Right kidney (tissue), 1 donor: ENCODE measurements around the gene SF3B5.
"Not testable (repeated sequence)": the region's sequence is repeated elsewhere in the genome, so short reads cannot be mapped to it uniquely, and the experiment has no call there.

ENCODE experiments used
- DNase-seq: peaks from one replicate; pipeline ENCODE4 v3.0.0-alpha.2; 2016

The SF3B5 gene

DNA sequence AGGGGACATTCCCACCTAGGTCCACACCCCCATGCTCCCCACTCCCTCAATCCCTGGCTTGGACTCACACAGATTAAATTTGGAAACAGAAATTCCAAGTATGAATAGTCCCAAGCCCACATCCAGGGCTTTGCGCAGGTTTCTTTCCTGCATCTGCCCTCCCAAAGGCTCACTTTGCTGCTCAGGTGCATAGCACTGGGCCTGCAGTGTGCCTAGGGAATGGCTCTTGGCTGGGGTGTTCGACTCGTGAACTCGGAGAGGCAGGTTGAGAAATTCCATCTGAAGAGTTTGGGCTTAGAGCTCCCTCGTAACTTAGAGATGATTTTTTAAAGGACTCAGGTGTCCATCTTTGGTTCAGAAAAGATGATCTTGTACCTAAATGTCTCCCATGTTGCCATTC is 14.8 kb upstream of the SF3B5 start:
- no peak for DNase-seq

DNA sequence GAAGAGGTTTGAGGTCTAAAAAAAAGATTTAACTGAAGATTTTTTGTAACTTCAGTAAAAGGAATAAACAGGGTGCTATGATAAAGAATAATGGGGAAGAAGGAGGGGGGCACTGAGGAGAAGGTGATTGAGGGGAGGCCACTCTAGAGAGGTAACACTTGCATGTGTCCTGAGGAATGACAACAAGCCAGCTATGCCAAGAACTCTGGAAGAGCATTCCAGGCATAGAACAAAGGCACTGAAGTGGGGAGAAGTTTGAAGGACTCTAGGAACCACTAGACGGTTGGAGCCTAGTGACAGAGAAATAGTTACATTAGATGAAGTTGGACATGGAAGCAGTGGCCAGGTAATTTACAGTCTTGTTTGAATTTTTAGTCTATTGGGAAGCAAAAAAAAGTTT is 10.8 kb upstream of the SF3B5 start:
- DNase-seq = no peak

DNA sequence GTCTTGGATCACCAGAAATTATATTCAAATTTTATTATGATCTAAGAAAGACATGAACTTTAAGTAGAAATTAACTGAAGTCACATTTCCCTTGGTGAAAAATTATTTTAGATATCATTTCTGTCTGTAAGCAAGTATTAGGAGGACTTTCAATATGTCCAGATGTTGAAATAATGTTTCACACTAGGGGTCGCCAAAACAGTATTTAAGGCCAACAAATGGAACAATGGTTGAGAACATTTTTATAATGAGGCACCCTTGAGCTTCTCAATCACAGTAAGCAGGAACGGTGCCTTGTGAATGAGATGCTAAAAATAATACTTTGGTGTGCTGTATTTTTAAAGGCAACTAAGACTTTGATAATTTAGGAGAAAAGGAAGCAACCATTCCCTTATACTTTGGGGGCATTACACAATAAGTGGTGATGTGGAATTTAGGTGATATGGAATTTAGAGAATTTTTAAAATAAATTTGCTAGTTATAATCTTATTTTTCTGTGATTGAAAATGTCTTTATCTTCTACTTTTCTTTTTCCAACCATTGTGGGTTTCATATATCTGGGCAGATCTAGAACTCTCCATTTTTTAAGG is 9.6 kb upstream of the SF3B5 start:
- DNase-seq = peak; percentile 19

DNA sequence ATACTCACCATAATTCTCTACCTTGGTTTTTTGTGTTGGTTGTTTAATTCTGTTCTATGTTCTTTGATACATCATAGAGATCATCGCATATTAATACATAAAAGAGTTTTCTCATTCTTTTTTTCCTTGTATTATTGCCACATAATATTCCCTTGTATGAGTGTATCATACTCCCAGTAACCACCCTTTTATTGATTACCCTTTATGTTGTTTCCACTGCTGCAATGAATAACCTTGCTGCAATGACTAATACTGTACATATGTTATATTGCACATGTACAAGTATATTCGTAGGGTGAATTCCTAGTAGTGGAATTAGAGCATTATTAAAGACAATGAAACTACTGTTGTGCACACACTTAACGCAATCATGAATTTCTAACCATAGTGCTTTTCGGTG is 9.1 kb upstream of the SF3B5 start:
- DNase-seq = no peak

DNA sequence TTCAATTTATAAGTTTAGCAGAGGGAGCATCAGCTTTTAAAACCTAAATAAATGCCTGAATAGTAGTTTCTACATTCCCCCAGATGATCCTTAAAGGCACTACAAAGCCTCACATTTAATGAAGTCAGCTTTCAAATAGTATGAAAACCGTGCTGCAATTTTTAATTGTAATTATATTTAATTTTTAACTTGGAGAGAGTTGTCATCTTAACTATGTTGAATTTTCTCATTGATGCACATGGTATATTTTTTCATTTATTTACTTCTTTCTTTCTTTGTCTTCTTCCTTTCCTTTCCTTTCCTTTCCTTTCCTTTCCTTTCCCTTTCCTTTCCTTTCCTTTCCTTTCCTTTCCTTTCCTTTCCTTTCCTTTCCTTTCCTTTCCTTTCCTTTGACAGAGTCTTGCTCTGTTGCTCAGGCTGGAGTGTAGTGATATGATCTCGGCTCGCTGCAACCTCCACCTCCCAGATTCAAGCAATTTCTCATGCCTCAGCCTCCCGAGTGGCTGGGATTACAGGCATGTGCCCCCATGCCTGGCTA is 7.7 kb upstream of the SF3B5 start:
- DNase-seq = no peak

DNA sequence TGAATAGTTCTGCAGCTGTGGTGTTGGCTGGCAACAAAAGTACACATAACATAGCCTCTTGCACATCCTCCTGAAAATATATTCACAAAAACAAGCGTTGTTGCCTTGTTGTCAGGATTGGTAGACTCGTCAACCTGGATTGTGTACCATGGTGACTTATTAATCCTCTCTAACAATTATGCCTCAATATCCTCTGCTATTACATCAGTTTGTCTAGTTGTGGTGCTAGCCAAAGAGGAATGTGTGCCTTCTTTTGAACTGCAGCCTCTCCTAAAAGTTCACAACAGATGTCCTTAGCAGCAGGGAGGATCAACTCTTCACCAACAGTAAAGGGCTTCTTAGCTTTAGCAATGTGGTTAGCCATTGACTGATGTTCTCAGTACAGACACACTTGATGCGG is 3.6 kb upstream of the SF3B5 start:
- DNase-seq = no peak

DNA sequence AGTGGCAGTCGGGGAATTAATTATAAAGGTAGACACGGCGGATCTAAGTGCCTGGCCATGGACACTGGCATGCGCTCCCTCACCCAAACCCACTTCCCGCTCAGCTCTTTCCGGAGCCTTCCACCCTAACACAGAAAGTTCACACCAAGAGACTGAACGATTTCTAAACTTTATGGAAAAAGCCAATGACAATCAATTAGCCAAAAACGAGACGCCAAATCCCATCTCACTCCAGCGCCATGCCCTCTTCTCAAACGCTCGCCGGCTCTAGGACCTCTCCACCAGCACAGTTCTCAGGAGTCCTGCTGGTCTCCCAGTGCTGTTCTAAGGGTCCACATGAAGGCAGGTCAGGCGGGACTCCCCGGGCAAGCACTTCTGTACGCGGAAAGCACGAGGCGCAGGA is 641 bp downstream of the SF3B5 start:
- no peak for DNase-seq

DNA sequence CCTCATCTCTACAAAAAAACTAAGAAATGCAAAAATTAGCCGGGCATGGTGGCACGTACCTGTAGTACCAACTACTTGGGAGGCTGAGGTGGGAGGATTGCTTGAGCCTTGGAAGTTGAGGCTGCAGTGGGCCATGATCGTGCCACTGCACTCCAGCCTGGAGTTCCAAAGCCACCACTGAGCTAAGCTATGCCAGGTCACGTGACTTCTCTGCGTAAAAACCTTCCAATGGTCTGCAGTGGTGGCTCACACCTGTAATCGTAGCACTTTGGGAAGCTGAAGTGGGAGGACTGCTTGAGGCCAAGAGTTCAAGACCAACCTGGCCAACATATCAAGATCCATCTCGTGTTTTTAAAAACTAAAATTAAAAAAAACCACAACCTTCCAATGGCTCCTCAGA is 1.7 kb downstream of the SF3B5 start:
- DNase-seq = no peak

DNA sequence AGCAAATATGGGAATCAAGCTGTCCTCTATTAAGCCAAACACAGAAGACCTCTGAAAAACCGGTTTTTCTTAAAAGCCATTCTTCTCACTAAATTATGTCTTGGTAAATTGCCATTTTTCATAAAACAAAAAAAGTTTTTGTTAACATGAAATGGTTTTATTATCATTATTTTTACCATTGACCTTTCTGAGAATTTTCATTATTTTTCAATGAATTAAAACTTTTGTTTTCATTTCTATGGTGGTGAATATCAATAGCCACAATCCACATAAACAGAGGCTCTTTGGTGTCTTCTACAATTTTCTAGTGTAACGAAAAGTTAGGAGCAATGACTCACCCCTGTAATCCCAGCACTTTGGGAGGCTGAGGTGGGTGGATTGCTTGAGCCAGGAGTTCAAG is 2.1 kb downstream of the SF3B5 start:
- DNase-seq = no peak

DNA sequence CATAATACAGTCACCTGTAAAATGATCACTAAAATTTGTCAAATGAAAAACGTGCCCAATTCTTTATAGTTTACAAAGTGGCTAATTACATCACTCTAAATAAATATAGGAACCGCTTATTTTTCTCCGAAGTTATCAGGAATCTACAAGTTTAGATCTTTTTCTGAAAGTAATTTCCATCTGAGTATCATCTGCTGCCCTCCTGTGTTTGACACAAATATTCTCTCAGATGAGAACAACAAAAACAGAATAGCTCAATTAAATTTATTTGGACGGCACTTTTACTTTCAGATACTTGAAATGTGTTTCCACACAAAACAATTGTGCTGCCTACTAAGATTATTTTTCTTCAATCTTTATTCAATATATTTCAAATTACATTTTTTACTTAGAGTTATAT is 5.0 kb downstream of the SF3B5 start:
- DNase-seq = no peak

DNA sequence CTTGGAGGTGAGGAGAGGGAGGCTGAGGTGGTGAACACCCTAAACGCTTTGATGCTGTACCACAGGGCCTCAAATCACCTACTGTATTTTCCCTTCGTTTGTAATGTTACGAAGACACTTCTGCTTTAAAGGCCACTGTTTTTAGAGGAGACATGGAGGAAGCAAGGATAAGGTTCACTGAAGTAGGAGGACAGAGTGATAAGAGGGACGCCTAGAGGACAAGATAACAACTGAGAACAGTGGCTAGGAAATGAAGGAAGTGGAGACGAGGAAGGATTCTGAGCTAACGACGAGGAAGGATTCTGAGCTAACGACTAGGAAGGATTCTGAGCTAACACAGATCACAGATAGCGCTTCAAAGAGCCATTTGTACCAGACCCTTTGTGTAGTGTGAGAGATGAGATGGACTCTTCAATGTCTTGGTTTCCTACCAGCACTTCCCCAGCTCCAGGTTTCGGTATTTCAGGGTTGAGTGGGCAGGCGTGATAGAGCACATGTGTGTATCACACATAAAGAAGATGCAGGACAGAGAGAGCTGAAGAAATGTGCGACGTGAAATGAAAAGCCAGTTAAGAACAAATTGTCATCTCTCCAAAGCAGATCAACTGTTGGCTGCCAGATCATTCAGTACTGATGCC is 7.5 kb downstream of the SF3B5 start:
- no peak for DNase-seq

DNA sequence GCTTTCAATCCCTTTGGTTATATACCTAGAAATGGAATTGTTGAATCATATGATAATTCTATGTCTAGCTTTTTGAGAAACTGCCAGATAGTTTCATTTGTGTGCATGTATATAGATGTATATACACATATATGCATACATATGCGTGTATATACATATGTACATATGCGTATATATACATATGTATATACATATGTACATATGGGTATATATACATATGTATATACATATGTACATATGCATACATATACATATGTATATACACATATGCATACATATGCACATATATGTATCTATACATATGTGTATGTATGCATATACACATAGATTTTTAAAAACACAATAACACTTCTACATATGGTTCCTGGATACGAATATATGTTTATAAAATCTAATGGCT is 8.4 kb downstream of the SF3B5 start:
- DNase-seq = no peak

DNA sequence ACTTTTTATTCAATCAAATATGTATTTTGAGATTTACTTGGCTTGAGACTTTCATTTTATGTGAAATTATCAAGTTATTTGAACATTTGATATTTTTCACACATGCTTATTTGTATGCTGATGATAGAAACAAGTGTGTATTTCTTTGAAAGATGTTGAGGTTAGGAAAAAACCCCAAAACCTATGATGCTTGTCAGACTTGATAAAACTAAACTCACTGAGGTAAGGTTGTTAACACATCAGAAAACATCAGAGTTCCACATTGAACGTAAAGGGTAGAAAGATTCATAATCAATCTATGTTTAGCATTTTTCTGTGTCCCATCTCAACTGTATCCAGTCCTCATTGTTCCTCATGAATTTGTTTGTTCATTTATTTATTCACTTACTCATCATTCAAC is 12.2 kb downstream of the SF3B5 start:
- no peak for DNase-seq

DNA sequence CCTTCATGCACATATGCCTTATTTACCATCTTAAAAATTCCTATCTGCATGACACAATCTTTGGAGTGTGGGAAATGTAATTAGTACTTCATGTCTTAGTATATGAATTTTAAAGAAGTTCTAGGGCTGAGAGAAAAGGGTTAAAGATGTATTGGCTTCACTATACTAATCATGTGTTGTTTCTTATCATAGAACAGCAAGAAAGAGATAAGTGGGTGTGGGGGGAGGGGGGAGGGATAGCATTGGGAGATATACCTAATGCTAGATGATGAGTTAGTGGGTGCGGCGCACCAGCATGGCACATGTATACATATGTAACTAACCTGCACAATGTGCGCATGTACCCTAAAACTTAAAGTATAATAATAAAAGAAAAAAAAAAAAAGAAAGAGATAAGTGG is 13.0 kb downstream of the SF3B5 start:
- DNase-seq = not testable (repeated sequence)

DNA sequence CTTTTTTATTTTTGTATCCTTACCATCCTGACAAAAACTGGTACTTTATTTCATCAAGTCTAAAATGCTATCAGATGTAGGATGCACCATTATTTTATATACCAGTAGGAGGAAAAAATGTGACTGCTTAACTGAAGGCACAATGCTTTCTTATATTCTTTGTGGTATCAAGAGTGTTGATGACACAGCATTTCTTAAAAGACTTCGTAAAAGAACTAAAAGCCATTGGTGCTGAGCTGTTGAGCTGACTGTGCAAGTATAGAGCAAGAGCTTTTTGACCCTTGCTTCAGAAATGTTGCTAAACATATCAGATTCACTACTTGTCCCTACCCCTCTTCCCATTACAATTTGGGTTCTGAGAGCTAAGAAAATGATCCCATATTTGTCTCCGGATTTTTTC is 17.5 kb downstream of the SF3B5 start:
- DNase-seq = no peak

DNA sequence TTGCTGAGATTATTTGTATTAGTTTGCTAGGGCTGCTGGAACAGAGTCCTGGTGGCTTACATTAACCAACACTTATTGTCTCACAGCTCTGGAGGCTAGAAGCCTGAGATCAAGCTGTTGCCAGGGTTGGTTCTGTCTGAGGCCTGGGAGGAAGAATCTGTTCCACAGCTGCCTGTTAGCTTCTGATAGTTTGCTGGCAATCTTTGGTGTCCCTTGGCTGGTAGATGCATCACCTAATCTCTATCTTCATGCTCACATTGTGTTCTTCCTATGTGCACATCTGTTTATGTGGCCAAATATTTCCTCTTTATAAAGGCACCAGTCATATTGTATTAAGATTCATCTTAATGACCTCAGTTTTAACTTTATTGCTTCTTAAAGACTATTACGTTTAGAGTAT is 19.5 kb downstream of the SF3B5 start:
- no peak for DNase-seq

DNA sequence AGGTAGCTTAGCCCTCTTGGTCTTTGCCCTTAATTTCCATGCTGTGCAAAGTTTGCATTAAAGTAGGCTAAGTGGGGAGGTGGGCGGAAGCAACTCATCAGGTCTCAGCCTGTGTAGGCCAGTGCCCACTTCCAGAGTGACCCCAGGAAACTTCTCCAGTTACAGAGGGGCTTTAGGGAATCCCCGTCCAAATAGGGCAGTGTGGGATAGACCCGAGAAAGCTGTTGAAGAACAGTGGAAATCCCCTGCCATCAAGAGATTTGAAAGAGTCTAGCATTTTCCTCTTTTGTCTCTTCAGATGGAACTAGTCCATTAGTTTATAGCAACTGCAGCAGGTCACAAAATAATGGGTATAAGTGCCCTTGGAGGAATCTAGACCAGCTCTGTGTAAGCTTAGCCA is 20.2 kb downstream of the SF3B5 start:
- DNase-seq = no peak

DNA sequence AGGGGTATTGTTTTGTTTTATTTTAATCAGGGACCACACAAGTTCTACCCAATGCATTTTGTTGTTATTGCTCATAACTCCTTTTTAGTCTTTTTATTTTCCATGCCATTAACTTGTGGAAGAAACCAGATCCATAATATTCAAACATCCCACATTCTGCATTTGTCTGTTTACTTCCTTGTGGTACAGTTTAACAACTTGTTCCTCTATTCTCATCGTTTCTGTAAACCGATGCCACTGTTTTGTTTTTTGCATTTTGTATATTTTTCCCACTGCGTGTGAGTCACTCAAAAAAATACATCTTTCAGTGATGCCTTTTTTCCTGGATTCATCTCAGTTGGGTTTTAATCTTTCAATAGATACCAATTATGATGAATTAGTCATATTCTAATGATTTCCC is 22.3 kb downstream of the SF3B5 start:
- DNase-seq = no peak

DNA sequence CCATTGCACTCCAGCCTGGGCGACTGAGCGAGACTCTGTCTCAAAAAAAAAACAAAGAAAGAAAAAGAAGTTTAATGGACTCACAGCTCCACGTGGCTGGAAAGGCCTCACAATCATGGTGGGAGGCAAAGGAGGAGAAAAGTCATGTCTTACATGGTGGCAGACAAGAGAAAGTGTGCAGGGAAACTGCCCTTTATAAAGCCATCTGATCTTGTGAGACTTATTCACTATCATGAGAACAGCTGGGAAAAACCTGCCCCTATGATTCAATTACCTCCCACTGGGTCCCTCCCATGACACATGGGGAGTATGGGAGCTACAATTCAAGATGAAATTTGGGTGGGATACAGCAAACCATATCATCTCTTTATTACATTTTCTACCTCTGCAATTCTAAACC is 25.9 kb downstream of the SF3B5 start:
- no peak for DNase-seq

DNA sequence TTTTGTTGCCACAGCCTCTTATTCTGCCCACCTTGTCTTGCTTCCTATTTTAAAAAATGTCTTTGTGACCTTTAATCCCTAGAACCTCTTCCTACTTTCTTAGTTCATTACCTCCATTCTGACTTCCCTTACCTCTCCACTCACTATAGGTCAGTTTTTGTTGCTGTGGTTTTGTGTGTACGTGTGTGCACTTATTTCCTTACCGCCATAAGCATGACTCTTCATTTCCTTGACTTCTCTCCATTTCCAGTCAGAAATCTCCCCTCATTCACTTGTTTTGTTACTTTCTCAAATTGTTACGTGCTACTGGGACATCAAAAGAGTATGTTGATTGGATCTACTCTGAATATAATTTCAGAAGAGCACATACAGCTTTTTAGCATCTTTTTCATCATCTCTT is 26.6 kb downstream of the SF3B5 start:
- DNase-seq = no peak

DNA sequence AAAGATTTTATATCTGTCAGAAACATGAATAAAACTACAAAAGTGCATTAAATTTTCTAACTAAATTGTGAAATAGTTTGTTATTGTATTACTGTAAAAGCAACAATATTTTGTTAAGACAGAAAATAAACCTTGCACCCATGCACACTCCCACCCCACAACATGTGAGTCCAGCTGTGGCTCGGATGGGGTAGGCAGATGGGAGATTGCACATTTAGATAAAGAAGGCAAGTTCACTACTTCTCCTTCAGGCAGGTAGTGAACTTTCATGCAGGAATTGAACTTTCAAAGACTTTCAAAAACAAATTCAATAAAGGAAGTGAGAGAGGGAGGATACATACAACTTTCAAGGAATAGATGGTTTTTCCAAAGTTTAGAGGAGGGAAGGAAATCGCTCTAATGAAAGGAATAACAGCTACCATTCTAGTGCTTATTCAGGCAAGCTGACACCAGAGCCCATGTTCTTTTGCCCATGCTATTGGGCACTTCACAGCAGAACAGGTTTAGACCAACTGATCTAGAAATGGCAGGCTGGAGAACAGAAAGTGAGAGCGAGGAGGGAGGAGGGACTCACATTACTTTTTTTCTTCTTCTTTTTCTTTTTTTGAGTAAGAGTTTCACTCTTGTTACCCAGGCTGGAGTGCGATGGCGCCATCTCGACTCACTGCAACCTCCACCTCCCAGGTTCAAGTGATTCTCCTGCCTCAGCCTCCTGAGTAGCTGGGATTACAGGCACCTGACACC is 28.5 kb downstream of the SF3B5 start:
- no peak for DNase-seq

DNA sequence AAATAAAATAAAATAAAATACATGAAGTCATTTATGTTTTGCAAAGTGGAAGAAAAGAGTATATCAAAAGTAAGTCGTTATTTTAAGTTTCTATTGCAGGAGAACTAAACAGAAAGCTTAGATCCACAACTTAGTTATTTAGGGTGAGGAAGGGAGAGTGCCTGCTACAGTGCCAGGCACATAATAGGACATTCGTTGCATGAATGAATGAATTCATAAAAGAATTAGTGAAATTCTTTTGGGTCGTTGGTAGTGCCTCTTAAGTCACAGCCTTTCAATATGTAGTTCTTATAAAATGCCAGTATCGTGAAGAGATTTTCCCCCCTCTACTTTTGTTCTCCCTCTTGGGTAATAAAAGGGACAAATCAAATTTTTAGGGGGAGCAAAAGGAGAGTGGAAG is 29.1 kb downstream of the SF3B5 start:
- DNase-seq = no peak

DNA sequence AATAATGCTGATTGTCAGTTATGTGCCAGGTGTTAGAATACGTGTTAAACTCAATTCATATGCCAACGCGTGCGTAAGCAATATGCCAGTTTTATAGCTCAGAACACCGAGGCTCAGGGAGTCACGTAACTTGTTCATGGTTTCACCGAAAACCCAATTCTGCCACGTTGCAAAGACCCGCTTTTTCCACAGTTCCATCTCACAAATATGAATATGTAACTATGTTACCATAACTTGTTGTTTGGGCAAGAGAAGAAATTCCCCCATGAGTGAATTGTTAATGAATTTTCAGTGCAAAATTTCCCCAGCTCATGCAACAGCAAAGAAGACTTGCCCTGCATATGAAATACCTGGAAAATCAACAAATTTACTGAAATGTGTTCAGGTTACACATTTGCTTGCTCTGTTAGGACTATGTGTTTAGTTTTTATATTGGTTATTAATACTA is 30.1 kb downstream of the SF3B5 start:
- DNase-seq = no peak
